Head of caudate nucleus (tissue), 42 donors: ENCODE results near the gene GREB1.

Experiments
- DNase-seq, 42 donors: peaks; one replicate each; pipeline versions ENCODE4 v3.0.0 to v3.0.0-alpha.2; 2020 to 2021; ENCODE audit warnings: mixed read lengths in 7 of 42
- intact Hi-C: fragments of 100-400 bp; cut with DNase I; formaldehyde crosslinking; loops from one replicate; pipeline ENCODE4 v1.15.0; 2022

The GREB1 gene

GRCh38 chr2:11508279-11508678, 25.6 kb upstream of the GREB1 start:
- DNase-seq = peak in 28 of 42 donors; percentile 17 to 73 (median 30)
- intact Hi-C loops = no loop called here

- DNase-seq = no peak
- intact Hi-C loops = no loop called here
Observed at GRCh38 chr2:11509657-11510360, 24.0 kb upstream of the GREB1 start.

GRCh38 chr2:11512431-11512830, 21.4 kb upstream of the GREB1 start:
- intact Hi-C loops = no loop called here
- DNase-seq = no peak

GRCh38 chr2:11513319-11513718, 20.5 kb upstream of the GREB1 start:
- intact Hi-C loops = no loop called here
- DNase-seq = no peak

DNA sequence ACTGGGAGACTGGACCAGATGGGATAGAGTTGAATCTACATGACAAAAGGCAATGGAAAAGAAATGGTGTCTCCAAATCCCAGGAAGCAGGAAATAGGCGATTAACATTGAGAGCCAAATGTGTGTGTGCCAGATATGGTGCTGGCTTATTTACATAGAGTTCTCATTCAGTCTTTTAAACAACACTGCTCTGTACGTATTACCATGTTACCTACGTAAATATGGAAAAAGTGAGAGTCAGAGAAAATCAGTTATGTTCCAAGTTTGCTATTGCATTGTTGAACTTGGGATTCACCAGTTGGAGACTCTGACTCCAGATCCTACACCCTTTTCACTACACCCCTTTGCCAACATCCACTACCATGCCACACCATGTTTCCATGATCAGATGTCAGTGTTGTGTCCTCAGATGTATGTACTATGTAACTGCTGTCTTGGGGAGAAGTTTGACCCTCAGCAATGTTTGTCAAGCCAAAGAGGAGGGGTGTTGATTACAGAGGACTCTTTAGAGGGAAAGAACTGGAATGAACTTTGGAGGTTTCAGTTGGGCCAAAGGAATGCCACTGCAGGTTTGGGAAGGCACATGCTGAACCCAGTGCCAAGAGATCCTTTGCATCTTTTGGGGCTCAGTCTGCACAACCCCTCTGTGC, 19.6 kb upstream of the GREB1 start:
- intact Hi-C loops = no loop called here
- no peak for DNase-seq

DNA sequence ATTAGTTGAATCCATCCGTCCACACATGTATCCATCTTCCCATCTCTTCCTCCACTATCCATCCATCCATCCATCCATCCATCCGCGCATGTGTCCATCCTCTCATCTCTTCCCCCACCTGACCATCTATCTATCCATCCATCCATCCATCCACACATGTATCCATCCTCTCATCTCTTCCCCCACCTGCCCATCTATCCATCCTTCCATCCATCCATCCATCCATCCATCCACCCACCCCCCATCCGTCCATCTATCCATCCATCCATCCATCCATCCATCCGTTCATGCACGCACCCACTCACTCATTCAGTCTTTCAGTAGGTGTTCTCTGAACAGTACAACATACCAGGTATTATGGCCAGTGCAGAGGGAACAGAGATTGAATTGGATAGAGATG, 18.9 kb upstream of the GREB1 start:
- intact Hi-C loops = no loop called here
- no peak for DNase-seq

GRCh38 chr2:11515490-11515981, 18.3 kb upstream of the GREB1 start:
- no peak for DNase-seq
- intact Hi-C loops = no loop called here

DNA sequence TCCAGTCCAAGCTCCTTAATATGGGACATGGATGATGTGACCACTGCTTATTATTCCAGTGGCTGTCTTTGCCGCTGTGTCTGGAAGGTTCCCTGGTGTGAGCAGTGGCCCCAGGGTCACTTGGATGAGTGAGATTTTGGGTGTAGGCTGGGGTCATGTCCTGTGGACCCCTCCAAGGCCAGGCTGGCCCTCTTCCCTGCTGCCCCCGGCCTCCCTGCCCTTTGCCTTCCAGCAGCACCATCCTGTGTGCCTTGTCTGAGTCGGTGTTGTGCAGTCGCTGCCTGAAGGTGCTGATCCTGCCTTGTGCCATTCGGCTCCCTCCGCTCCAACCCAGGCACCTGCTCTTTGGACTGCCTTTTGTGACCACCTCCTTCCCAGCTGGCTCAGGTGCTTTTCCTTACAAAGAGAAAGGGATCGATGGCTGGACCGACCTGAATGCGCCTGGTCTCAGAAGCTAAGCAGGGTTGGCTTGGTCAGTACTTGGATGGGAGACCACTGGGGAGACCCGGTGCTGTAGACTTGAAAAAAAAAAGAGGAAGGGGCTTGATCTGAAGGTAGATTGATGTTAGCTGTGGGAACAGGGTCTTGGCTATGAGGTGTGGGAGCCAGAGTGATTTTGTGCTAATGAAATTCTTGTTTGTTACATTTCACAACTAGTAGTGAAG, 16.7 kb upstream of the GREB1 start:
- no peak for DNase-seq
- intact Hi-C loops = no loop called here

DNA sequence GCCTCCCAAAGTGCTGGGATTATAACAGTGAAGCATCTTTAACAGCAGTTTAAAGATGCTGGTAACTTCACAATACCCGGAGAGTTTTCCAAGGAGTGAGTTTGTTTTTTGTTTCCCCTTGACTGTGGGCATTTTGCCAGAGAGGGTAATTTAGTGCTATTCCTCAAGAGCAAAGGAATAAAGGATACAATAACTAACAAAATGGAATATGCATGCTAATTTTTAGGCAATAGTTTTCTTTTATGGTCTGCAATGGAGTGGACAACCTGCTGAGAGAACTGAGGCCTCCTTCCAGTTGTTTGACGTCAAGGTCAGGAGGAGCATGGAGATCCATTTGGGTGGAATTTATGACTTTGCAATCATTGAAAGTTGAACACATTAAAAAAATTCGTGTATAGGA, 15.9 kb upstream of the GREB1 start:
- intact Hi-C loops = no loop called here
- no peak for DNase-seq

GRCh38 chr2:11520092-11520693, 13.7 kb upstream of the GREB1 start:
- intact Hi-C loops = no loop called here

DNA sequence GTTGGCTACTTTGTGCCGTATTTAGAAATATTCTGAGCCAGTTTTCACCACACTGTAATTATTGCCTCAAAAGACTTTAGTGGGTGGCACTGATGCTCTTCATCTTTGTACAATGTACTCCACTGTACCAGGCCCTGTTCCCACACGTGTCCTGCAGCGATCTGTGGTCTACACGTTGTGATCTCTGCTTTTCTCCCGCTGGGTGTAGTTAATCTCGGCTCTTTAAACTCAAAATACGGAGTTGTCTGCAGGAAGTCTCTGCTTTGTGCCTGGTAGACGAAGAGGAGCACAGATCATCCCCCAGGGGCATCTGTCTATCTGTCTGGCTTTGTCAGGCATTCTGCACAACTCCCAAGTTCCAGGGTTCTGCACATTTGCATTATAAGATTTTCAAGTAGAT, 12.1 kb upstream of the GREB1 start:
- intact Hi-C loops = no loop called here

More at GRCh38 chr2:11520092-11520693, 13.7 kb upstream of the GREB1 start:
- DNase-seq = no peak

GRCh38 chr2:11524470-11524869, 9.4 kb upstream of the GREB1 start:
- intact Hi-C loops = no loop called here
- no peak for DNase-seq

More for the DNA sequence above, 12.1 kb upstream of the GREB1 start:
- peak in 15 of 42 donors; percentile 19 to 70 (median 43) for DNase-seq

- DNase-seq = peak in 5 of 42 donors; percentile 15 to 54 (median 49)
- intact Hi-C loops = no loop called here
Observed at GRCh38 chr2:11525762-11526161, 8.1 kb upstream of the GREB1 start.

GRCh38 chr2:11527001-11527400, 6.8 kb upstream of the GREB1 start:
- no peak for DNase-seq
- intact Hi-C loops = no loop called here

DNA sequence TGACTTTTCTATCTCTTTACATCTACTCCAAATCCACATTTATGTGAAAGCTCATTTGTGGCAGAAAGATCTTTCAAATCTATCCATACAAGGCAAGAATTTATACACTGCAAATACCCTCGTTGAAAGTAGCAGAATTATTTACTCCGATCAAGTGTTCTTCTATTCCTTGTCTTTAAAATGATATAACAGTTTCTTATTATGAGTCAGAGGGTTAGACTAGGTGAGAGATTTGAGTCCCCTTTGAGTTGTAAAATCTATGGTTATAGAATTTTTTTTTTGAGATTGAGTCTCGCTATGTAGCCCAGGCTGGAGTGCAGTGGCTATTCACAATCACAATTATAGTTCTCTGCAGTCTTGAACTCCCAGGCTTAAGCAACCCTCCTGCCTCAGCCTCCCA, 5.6 kb upstream of the GREB1 start:
- no peak for DNase-seq
- intact Hi-C loops = no loop called here

DNA sequence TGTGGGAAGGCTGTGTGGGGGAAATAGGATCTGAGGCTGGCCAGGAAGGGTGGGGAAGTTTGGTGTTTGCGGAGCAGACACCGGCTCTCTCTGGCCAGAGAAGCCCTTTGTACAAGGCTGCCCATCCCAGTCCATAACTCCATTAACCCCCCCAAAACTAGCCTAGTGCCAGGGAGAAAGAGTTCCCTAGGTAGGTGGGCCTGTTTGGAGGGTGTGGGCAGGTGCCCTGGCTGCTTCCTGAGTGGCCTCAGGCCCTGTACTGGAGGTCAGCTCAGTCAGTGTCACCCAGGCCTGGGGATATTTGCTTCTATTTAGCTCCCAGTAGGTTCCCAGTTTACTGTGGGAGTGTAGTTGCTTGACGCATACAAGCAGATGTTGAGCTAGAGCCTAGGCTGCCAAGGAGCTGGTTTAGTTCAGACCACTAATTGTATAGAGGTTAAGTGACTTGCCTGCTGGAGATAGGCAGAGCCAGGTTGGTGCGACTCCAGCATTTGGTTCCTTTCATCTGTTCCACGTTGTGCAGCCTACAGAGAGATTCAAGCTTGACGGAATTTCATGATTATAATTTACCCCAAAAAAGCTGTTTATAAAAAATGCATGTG, 2.9 kb upstream of the GREB1 start:
- intact Hi-C loops = no loop called here

GRCh38 chr2:11532416-11533055, 1.3 kb upstream of the GREB1 start:
- no peak for DNase-seq
- intact Hi-C loops = no loop called here

More for the DNA sequence above, 2.9 kb upstream of the GREB1 start:
- no peak for DNase-seq

DNA sequence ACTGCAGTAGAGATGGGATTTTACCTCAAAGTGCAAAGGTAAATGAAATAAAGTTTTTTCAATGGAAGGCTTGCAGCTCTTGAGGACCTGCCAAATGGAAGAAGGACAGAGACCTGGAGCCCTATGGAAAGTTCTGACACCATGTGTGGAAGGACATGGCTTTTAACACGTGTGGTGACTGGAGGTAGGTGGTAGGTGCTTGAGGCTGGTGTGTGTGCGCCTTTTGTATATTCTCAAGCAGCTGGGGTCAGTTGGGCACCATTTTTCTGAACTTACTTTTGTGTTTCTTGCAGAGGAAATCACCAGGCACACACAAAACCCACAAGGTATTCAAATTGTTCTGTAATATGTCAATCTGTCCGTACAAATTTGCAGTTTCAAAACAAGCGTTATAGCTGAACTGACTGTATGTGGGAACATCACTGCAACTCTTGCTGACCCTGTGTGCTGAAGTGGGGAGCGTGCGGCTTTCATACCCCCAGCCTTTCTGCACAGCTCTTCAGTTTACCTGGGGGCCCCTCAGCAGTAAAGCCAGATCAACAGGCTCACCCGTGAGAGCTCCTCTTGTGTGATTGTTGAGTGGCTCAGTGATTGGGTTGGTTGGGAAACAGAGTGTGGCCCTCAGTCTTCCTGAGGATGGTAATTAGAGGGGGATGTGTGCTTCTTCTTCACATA, 363 bp downstream of the GREB1 start:
- DNase-seq = no peak
- intact Hi-C loops = no loop called here
